Mesenteric fat pad (tissue), 1 donor: ENCODE results near the gene SLC38A4. TPM values are rescaled to one million over a fixed set of nuclear protein-coding genes. Genes with fewer than 3 reads are reported as not detected.

Experiments used
- DNase-seq: peaks from one replicate; pipeline ENCODE4 v3.0.0-alpha.2; 2020; ENCODE audit warnings: low spot score
- total RNA-seq: library from RNA; stranded (reverse); fragmentation: NEBNext Ultra II Directional; extraction: Animal tissue kit (Norgen Biotek cat#: 25700); gene quantifications from one replicate; pipeline ENCODE4 v1.2.1, GENCODE V29; 2021
- donor health status: DM: yes; HTN: yes; CAD: no.

The SLC38A4 gene
- total RNA-seq, 1 donor from 2014 or later: 0.45 TPM

- DNase-seq: no peak
These were observed 108.6 kb downstream of the SLC38A4 start for GRCh38 chr12:46717159-46717558.
